ENCODE results near the gene HIVEP3.

HIVEP3 gene

GRCh38 chr1:41726292-41726691 lies 192.4 kb downstream of the HIVEP3 start:
- DNase-seq, result no peak

DNA sequence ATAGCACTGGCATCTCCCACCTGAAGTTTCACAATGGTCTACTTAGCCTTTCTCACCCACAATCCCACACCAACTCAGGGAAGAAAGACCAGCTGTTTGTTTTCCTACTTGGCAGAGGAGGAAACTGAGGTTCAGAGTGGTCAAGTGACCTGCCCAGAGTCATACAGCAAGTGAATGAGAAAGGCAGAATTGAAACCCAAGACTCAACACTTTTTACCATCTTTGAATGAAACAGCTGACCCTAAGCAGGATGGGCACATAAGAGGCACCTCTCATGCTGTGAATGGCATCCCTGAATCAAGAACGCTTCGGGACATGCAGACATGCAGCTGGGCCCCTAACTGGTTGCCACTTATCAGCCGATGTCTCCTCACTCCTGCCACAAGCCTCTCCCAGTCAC lies 193.8 kb downstream of the HIVEP3 start:
- DNase-seq, result no peak

GRCh38 chr1:41724248-41724647 lies 194.5 kb downstream of the HIVEP3 start:
- no peak for DNase-seq

DNA sequence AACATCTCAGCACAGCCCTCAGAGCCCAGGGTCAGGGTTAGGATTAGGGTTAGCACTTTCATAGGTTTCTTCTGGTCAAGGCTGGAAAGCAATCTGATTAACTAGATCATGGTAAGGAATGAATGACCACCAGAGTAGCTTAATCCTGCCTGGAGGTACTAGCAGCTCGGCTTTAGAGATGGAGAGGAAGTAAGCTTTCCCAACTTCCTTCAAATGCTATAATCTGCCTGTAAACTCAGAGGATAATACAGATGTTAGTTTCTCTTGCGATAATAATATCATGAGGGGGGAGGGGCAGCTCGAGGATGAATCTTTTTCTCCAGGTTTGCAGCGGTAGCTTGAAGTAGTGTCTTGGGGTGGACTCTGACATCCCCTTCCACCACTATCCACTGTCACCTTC lies 194.9 kb downstream of the HIVEP3 start:
- no peak for DNase-seq

- no peak for DNase-seq
These were observed 196.5 kb downstream of the HIVEP3 start for GRCh38 chr1:41722184-41722583.

DNA sequence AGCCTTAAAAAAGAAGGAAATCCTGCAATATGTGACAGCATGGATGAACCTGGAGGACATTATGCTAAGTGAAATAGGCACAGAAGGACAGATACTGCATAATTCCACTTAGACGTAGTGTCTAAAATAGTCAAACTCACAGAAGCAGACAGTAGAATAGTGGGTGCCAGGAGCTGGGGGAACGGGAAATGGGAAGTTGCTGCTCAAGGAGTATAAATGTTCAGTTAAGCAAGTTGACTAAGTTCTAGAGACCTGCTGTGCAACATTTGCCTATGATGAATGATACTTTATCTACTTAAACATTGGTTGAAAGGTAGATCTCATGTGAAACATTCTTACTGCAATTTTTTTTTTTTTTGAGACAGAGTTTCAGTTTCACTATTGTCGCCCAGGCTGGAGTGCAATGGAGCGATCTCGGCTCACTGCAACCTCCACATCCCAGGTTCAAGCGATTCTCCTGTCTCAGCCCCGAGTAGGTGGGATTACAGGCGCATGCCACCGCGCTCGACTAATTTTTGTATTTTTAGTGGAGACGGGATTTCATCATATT lies 197.8 kb downstream of the HIVEP3 start:
- DNase-seq, result no peak

- DNase-seq, result no peak
These were observed 199.1 kb downstream of the HIVEP3 start for GRCh38 chr1:41719590-41719989.

GRCh38 chr1:41719128-41719527 lies 199.6 kb downstream of the HIVEP3 start:
- DNase-seq, result no peak

GRCh38 chr1:41718497-41718896 lies 200.2 kb downstream of the HIVEP3 start:
- no peak for DNase-seq

- DNase-seq, result no peak
These were observed 202.3 kb downstream of the HIVEP3 start for GRCh38 chr1:41716188-41717130.

DNA sequence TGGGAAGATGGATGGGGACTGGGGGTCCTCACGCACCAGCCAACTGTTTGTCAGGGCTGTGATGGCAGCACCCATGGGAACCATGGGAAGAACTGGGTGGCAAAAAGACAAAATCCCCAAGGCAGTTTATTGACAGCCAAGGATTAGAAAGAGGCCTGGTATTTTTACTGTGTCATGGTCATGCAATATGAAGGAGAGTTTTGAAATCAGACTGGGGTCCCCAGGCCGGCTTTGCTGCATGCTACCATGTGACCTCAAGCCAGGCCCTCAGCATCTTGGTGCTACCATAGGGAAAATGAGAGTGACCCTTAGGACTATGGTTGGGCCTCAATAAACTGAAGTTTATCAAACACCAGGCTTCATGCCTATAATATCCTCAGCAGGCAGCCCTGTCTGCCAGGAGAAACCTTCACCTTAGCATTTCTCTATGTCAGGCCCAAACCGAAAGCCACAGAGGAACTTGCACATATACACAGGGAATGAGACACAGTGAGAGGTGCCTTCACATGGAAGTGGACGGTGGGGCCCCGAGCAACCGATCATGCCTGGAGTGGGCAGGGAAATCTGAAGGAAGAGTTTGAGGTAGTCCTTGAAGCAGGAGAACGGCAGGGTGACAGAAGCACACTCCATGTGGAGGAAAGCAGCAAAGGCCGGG lies 203.2 kb downstream of the HIVEP3 start:
- DNase-seq, result no peak

- DNase-seq, result no peak
These were observed 203.9 kb downstream of the HIVEP3 start for GRCh38 chr1:41714638-41715389.

- DNase-seq, result no peak
These were observed 205.0 kb downstream of the HIVEP3 start for GRCh38 chr1:41713557-41714327.

DNA sequence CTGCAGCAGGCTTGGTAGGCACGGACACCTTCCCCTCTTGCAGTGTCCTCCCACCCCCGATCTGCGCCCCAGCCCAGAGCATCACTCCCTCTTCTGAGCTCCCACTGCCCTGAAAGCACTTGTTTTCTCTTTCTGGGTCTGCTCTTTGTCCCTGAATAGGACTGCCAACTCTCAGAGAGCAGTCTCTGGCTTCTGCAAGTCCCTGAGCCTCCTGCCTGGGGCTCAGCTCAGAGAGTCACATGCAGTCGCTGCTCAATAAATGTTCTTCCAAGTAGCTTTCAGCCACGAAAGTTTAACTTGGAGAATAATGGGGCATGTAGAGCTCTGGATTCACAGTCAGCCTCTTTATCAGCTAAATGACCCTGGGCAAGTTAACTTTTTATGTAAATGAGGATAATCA lies 205.6 kb downstream of the HIVEP3 start:
- no peak for DNase-seq

DNA sequence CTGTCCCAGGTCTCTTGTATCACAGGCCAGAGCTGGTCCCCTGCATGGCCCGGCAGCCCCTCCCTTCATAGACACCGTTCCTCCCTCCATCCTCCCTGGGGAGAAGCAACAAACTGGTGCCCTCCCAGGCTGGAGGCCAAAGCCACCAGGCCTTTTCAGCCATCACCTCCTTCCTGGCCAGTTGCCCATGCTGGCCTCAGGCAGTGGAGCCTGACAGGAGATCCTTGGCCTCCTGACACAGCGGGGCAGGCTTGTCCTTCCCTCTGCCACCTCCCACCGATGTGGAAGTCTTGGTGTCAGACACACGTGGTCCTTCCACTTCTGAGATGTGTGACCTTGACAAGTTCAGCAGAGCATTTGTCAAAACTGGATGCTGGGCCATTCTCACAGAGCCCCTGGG lies 206.0 kb downstream of the HIVEP3 start:
- DNase-seq, result no peak

GRCh38 chr1:41712081-41712480 lies 206.6 kb downstream of the HIVEP3 start:
- no peak for DNase-seq

GRCh38 chr1:41711581-41711980 lies 207.1 kb downstream of the HIVEP3 start:
- no peak for DNase-seq

- no peak for DNase-seq
These were observed 207.7 kb downstream of the HIVEP3 start for GRCh38 chr1:41710980-41711379.

GRCh38 chr1:41709873-41710272 lies 208.8 kb downstream of the HIVEP3 start:
- DNase-seq, result no peak

DNA sequence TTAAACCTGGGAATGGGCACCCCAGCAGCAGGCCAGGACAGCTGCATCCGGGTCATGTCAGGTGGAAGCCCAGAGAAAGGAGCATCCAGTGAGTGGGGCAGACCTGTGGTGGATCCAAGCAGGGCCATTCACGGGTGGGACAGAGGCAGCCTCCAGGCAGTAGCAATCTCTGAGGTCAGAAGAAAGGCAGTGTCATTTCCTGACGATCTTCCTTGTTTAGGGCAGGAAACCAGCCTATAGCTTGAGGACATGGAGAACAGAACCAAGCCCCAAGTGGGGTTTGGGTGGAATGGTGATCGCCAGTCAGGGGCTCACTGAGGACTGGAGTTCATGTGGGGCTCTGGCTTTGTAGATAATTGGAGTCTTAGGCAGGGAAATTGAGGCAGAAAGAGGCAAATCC lies 209.4 kb downstream of the HIVEP3 start:
- DNase-seq, result no peak

- no peak for DNase-seq
These were observed 210.4 kb downstream of the HIVEP3 start for GRCh38 chr1:41708332-41708731.

- no peak for DNase-seq
These were observed 210.9 kb downstream of the HIVEP3 start for GRCh38 chr1:41707793-41708192.
